ENCODE data around the gene DNASE1. TPM values are rescaled to one million over a fixed set of nuclear protein-coding genes. Genes with fewer than 3 reads are reported as not detected.
"Not testable (repeated sequence)": the region's sequence is repeated elsewhere in the genome, so short reads cannot be mapped to it uniquely, and the experiment has no call there.

Gene DNASE1
- total RNA-seq, 2 experiments from 2014 or later = 9.0 to 10.9 TPM

DNA sequence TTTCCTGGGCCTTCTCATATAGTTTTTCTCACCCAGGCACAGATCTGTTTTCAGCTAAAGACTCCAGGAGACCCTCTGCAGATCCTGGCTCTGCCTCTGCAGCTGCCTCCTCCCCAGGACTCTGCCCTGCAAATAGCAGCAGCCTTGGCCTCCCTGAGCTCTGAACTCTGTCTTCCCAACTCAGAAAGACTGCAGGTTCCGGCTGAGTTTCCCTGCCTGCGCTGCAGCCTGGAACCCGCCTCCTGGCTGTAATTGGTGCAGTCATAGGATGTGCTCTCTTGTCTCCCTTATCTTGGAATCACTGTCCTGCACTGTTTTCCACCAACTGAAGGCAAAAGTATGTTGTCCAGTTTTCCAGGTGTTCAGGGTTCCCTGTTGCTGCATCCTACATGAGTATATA lies 14.3 kb upstream of the DNASE1 start:
- ChIA-PET POLR2A (no interaction called here), CTCF (no interaction called here)

- POLR2A ChIA-PET = interaction anchor here (0.5 kb wide), 1 partner anchor 29 kb away, joined by 5 read pairs; no protein-coding TSS in a partner anchor
- CTCF ChIA-PET = no interaction called here
Observed at GRCh38 chr16:3640632-3641501, 13.6 kb upstream of the DNASE1 start.

DNA sequence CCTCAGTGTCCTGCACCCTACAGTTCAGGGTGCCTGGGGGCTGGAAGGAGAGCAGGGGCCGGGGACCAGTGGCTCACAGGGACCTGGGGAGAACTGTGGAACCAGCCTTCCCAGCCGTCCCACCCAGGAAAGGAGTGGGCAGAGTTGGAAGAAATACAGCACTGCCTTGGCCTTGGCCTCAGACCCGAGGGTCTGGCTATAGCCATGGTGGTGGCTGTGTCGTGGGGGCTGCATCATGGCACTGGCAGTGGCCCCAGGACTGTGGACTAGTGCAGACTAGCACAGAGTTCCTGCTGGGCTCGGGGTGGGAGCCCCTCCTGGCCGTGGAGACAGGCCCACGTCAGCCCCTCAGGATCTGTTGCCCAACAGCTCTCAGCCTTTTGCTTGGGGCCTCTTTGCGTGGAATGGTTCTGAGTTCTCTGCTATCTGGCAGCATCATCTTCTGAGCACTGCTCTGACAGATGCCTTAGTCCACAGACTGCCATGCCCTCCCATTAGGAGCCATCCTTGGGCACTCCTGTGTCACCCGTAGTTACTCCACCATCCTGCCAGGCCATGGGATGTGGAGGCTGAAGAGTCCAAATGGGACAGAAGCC lies 12.6 kb upstream of the DNASE1 start:
- ChIA-PET CTCF (no interaction called here), POLR2A (no interaction called here)

GRCh38 chr16:3642397-3643094 lies 11.9 kb upstream of the DNASE1 start:
- POLR2A ChIA-PET = no interaction called here

GRCh38 chr16:3643095-3643730 lies 11.3 kb upstream of the DNASE1 start:
- POLR2A ChIA-PET = no interaction called here
- CTCF ChIA-PET = interaction anchor here (1.2 kb wide), 1 partner anchor 45 kb away, joined by 3 read pairs; no protein-coding TSS in a partner anchor

More at GRCh38 chr16:3642397-3643094, 11.9 kb upstream of the DNASE1 start:
- CTCF ChIA-PET = no interaction called here

GRCh38 chr16:3645108-3645503 lies 9.4 kb upstream of the DNASE1 start:
- CTCF ChIA-PET = no interaction called here
- POLR2A ChIA-PET = no interaction called here

- ChIA-PET POLR2A (no interaction called here), CTCF (no interaction called here)
Observed at GRCh38 chr16:3645504-3646347, 8.8 kb upstream of the DNASE1 start.

GRCh38 chr16:3646348-3646920 lies 8.1 kb upstream of the DNASE1 start:
- POLR2A ChIA-PET = no interaction called here
- CTCF ChIA-PET = no interaction called here

- CTCF ChIA-PET = interaction anchor here (0.8 kb wide), 1 partner anchor 10 kb away, joined by 3 read pairs; no protein-coding TSS in a partner anchor
- POLR2A ChIA-PET = no interaction called here
Observed at GRCh38 chr16:3650631-3651265, 3.7 kb upstream of the DNASE1 start.

GRCh38 chr16:3651461-3652372 lies 2.8 kb upstream of the DNASE1 start:
- ChIA-PET POLR2A (no interaction called here), CTCF (interaction anchor here (0.8 kb wide), 1 partner anchor 9 kb away, joined by 3 read pairs; no protein-coding TSS in a partner anchor)

DNA sequence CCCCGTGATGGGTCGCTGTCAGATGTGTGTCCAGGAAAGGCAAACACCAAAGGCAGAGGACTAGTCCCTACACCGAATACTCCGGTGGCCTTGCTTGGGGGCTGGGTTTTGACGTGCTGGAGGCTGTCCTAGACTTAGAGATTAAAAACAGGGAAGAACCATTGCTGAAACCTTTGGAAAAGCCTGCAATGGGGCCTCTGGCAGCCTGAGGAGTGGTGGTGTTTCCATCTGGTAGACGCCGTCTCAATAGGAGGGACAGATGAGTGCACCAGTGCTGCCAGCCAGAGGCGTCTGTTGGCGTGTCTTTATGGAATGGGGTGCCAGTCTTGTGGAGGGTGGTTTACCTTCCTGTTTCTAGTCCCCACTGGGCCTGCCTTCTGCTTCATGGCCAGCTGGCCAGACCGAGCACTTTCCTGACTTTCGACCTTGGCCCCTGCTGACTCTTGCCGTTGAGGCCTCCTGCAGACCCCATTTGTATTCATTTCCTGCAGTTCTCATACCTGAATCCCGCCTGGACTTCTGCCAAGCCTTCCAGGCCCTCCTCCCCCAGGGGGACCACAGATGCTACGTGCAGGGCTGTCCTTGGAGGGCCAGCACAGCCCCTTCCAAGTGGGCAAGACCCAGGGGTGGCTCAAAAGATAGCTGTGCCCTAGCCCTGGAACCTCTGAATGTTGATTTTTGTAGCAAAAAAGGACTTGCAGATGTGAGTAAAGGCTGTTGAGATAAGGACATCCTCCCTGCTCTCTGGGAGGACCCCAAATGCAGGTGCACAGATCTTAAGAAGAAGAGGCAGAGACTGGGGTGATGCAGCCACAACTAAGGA lies 1.9 kb upstream of the DNASE1 start:
- CTCF ChIA-PET = no interaction called here
- POLR2A ChIA-PET = no interaction called here

GRCh38 chr16:3655030-3655395 lies 522 bp downstream of the DNASE1 start:
- ChIA-PET POLR2A (no interaction called here), CTCF (interaction anchor here (1.8 kb wide), 1 partner anchor 10 kb away, joined by 7 read pairs; no protein-coding TSS in a partner anchor)

- CTCF ChIA-PET = no interaction called here
- POLR2A ChIA-PET = interaction anchor here (0.6 kb wide), 1 partner anchor 403 kb away, joined by 4 read pairs; no protein-coding TSS in a partner anchor
Observed at GRCh38 chr16:3655396-3656159, 1.1 kb downstream of the DNASE1 start.

DNA sequence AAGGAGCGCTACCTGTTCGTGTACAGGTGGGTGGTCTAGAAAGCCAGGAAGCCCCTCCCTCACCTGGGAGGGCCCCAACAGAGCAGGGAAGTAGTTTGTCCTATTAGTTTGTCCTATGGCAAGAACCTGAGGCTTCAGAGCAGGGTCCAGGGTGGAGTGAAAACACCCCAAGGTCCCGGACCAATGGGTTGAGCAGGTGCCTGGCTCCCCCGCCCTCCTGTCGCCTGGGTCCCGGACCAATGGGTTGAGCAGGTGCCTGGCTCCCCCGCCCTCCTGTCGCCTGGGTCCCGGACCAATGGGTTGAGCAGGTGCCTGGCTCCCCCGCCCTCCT lies 1.6 kb downstream of the DNASE1 start:
- CTCF ChIA-PET = not testable (repeated sequence)
- POLR2A ChIA-PET = interaction anchor here (0.6 kb wide), 1 partner anchor 402 kb away, joined by 4 read pairs; no protein-coding TSS in a partner anchor

- POLR2A ChIA-PET = interaction anchor here (0.6 kb wide), 1 partner anchor 402 kb away, joined by 4 read pairs; no protein-coding TSS in a partner anchor
- CTCF ChIA-PET = interaction anchor here (1.8 kb wide), 1 partner anchor 12 kb away, joined by 4 read pairs; no protein-coding TSS in a partner anchor
Observed at GRCh38 chr16:3656491-3657468, 2.3 kb downstream of the DNASE1 start.
